Muscle of leg (tissue), 16 donors: ENCODE results near the gene BCL2L12. TPM values are rescaled to one million over a fixed set of nuclear protein-coding genes. Genes with fewer than 3 reads are reported as not detected.
"Not testable (repeated sequence)": the region's sequence is repeated elsewhere in the genome, so short reads cannot be mapped to it uniquely, and the experiment has no call there.

Source experiments
- DNase-seq: peaks from one replicate; pipeline ENCODE4 v3.0.0; 2013
- H3K27ac ChIP-seq: one replicate; pipeline ENCODE4 v1.5.1; 2013; ENCODE audit warnings: mild to moderate bottlenecking, low read length, control low read depth
- H3K27me3 ChIP-seq: one replicate; pipeline ENCODE4 v1.6.1; 2013; ENCODE audit warnings: low read length; ENCODE audit not compliant: control insufficient read depth, insufficient read depth
- H3K36me3 ChIP-seq: one replicate; pipeline ENCODE4 v1.6.1; 2013; ENCODE audit warnings: low read length; ENCODE audit not compliant: control insufficient read depth, insufficient read depth
- H3K4me1 ChIP-seq: one replicate; pipeline ENCODE4 v1.6.1; 2013; ENCODE audit warnings: low read length; ENCODE audit not compliant: control insufficient read depth, insufficient read depth
- H3K4me3 ChIP-seq: one replicate; pipeline ENCODE4 v1.5.1; 2013; ENCODE audit warnings: low read length, control low read depth
- H3K9me3 ChIP-seq: replicated peaks from 2 replicates; pipeline ENCODE4 v1.6.1; 2013; ENCODE audit warnings: low read depth, low read length; ENCODE audit not compliant: control insufficient read depth
- WGBS: methylation state at CpG from one replicate; pipeline ENCODE4 v1.1.5; 2013; ENCODE audit warnings: missing lambda C conversion rate; ENCODE audit not compliant: insufficient coverage; 5-methylcytosine and 5-hydroxymethylcytosine counted together
- long read RNA-seq, 11 donors: transcript quantifications; one replicate each; lab custom pipeline, GENCODE V29; 2026
- polyA plus RNA-seq, 8 donors: library from polyadenylated mRNA; unstranded; fragments of 120-200 nt; gene quantifications; one replicate each; pipeline versions ENCODE4 v1.2.1 to v1.2.3, GENCODE V29; 2013; ENCODE audit warnings: inconsistent platforms in 1 of 8, low replicate concordance in 1 of 8; ENCODE audit not compliant: insufficient read length in 8 of 8, insufficient read depth in 1 of 8
- total RNA-seq: library from RNA; stranded (reverse); fragments of 120-200 nt; gene quantifications from one replicate; pipeline ENCODE4 v1.2.4, GENCODE V29; 2013

The BCL2L12 gene, protein sequence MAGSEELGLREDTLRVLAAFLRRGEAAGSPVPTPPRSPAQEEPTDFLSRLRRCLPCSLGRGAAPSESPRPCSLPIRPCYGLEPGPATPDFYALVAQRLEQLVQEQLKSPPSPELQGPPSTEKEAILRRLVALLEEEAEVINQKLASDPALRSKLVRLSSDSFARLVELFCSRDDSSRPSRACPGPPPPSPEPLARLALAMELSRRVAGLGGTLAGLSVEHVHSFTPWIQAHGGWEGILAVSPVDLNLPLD
- 10.9 TPM for total RNA-seq
- 10 to 100 TPM; 26.6 to 39.6 (median 31.2) TPM for polyA plus RNA-seq
- long read RNA-seq, donor 1, transcript BCL2L12-212 (7 exons, 1,854 nt) = major isoform, 6 of 7 reads
- long read RNA-seq, donor 1, partial matches to known transcripts = 0 of 7 reads
- long read RNA-seq, donor 1, other reads (novel, unspliced or antisense) = 0 of 7 reads
- long read RNA-seq, donor 2 = 0 reads
- long read RNA-seq, donor 3, transcript BCL2L12-212 (7 exons, 1,854 nt) = major isoform, 6 of 8 reads
- long read RNA-seq, donor 3, partial matches to known transcripts = 0 of 8 reads
- long read RNA-seq, donor 3, other reads (novel, unspliced or antisense) = 0 of 8 reads
- long read RNA-seq, donor 4, partial matches to known transcripts = 0 of 3 reads
- long read RNA-seq, donor 4, other reads (novel, unspliced or antisense) = 0 of 3 reads
- long read RNA-seq, donor 5, transcript BCL2L12-212 (7 exons, 1,854 nt) = major isoform, 16 of 29 reads
- long read RNA-seq, donor 5, partial matches to known transcripts = 6 of 29 reads
- long read RNA-seq, donor 5, other reads (novel, unspliced or antisense) = 0 of 29 reads
- long read RNA-seq, donor 6, transcript BCL2L12-207 (6 exons, 893 nt) = major isoform, 8 of 28 reads
- long read RNA-seq, donor 6, partial matches to known transcripts = 15 of 28 reads
- long read RNA-seq, donor 6, other reads (novel, unspliced or antisense) = 0 of 28 reads
- long read RNA-seq, donor 7, partial matches to known transcripts = 8 of 14 reads
- long read RNA-seq, donor 7, other reads (novel, unspliced or antisense) = 0 of 14 reads
- long read RNA-seq, donor 8, partial matches to known transcripts = 5 of 9 reads
- long read RNA-seq, donor 8, other reads (novel, unspliced or antisense) = 0 of 9 reads
- long read RNA-seq, donor 9, partial matches to known transcripts = 7 of 10 reads
- long read RNA-seq, donor 9, other reads (novel, unspliced or antisense) = 0 of 10 reads
- long read RNA-seq, donor 10, partial matches to known transcripts = 10 of 19 reads
- long read RNA-seq, donor 10, other reads (novel, unspliced or antisense) = 0 of 19 reads
- long read RNA-seq, donor 11, partial matches to known transcripts = 6 of 11 reads
- long read RNA-seq, donor 11, other reads (novel, unspliced or antisense) = 0 of 11 reads

DNA sequence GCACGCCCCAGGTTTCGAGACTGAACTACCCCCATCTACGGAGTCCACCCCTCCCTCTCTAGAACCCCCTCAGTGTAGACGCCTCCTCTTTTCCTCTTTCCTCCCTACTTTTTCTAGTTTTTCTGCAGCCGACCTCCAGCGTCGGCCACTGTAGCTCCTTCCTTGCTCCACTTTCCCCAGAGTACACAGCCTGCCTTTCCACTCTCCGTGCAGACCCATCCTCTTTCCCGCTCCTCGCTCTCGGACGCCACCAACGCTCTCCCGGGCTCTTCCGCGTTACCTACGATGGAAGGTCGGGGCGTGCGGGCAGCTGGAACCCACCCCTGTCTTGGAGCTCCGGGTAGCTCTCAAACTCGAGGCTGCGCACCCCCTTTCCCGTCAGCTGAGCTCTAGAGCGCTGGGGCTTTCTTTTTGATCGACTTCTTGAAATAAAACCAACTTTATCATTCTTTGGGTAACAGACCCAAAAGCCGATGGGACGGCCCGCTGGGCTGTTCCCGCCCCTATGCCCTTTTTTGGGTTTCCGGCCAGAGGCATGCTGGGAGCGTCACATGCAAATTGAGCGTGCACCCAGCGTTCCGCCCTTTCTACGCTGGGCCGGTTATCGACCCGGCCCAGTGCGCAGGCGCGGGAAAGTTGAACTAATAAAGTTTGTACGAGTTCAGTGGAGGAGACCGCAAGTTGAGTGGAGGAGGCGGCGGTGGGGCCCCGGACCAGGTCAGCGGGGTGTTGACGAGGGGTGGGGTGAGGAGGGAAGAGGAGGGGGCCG, at the start of gene BCL2L12, which contains the start of gene IRF3:
Gene BCL2L12, plus strand, starts transcription at position 583 of the 769 bp plus-strand sequence. CDS start 760 bp downstream, outside the sequence.
Gene IRF3, minus strand, starts transcription at position 507 of the 769 bp plus-strand sequence. CDS start 1,019 bp downstream, outside the sequence.
- WGBS = under 1% methylated on average over 50 of the region's 50 CpGs
- Histone ChIP-seq H3K4me3 (peak within 1 kb of the TSS; percentile 80), H3K4me1 (peaks cover 26% of the 10 kb centered on the region), H3K9me3 (no peaks in the 10 kb centered on the region), H3K27ac (peak within 1 kb of the TSS; percentile 91), H3K36me3 (peaks cover 45% of the 10 kb centered on the region), H3K27me3 (no peaks in the 10 kb centered on the region)
- DNase-seq = peak; percentile 99

DNA sequence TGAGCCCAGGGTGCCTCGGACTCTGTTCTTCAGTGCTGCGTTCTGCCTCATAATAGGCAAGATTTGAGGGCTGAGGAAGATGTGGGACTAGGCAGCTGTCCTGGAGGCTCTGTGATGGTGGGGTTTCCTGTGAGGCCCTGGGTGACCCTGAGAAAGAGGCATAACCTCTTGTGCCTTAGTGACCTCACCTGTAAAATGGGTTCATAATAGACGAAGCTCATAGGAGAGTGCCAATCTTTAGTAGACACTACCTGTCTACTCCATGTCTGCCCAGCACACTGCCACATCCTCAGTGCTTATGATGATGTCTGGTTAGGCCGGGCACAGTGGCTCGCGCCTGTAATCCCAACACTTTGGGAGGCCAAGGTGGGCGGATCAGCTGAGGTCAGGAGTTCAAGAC, 49.2 kb upstream of the BCL2L12 start:
- H3K27ac ChIP-seq = no peak overlapping the region
- no peak overlapping the region for H3K4me3 ChIP-seq
- WGBS = 100% methylated on average over 2 of the region's 7 CpGs
- peaks cover 3% of the 10 kb centered on the region for H3K9me3 ChIP-seq
- H3K27me3 ChIP-seq = no peaks in the 10 kb centered on the region
- H3K4me1 ChIP-seq = no peaks in the 10 kb centered on the region
- H3K36me3 ChIP-seq = peaks cover 68% of the 10 kb centered on the region
- no peak for DNase-seq

DNA sequence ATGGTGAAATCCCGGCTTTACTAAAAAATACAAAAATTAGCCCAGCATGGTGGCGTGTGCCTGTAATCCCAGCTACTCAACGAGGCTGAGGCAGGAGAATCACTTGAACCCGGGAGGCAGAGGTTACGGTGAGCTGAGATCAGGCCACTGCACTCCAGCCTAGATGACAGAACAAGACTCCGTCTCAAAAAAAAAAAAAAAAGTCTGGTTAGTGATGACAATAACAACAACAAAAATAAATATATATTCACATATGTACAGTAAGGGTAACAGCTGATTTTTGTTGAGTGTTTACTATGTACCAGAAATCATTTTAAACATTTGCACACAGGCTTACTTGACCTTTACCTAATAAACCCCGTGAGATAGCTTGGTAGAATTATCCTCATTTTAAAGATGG, 48.8 kb upstream of the BCL2L12 start:
- peaks cover 72% of the 10 kb centered on the region for H3K36me3 ChIP-seq
- 100% methylated on average over 3 of the region's 7 CpGs for WGBS

DNA sequence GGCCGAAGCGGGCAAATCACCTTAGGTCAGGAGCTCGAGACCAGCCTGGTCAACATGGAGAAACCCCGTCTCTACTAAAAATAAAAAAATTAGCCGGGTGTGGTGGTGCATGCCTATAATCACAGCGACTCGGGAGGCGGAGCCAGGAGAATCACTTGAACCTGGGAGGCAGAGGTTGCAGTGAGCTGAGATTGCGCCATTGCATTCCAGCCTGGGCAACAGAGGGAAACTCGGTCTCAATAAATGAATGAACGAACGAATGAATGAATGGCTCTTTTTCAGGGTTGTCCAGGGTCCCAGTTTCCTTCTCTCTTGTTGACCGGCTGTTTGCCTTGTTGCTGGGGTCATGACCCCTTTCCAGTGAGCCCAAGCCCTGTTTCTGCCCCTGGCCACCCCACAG, 47.9 kb upstream of the BCL2L12 start:
- H3K4me1 ChIP-seq, H3K27ac ChIP-seq, H3K4me3 ChIP-seq, H3K27me3 ChIP-seq, DNase-seq, H3K9me3 ChIP-seq: not testable (repeated sequence)
- peaks cover 76% of the 10 kb centered on the region for H3K36me3 ChIP-seq
- 90% methylated on average over 10 of the region's 13 CpGs for whole genome bisulfite sequencing

More for the DNA sequence above, 48.8 kb upstream of the BCL2L12 start:
- no peak overlapping the region for H3K27ac ChIP-seq
- DNase-seq = no peak
- no peaks in the 10 kb centered on the region for H3K4me1 ChIP-seq
- H3K27me3 ChIP-seq = no peaks in the 10 kb centered on the region
- peaks cover 3% of the 10 kb centered on the region for H3K9me3 ChIP-seq
- no peak overlapping the region for H3K4me3 ChIP-seq

DNA sequence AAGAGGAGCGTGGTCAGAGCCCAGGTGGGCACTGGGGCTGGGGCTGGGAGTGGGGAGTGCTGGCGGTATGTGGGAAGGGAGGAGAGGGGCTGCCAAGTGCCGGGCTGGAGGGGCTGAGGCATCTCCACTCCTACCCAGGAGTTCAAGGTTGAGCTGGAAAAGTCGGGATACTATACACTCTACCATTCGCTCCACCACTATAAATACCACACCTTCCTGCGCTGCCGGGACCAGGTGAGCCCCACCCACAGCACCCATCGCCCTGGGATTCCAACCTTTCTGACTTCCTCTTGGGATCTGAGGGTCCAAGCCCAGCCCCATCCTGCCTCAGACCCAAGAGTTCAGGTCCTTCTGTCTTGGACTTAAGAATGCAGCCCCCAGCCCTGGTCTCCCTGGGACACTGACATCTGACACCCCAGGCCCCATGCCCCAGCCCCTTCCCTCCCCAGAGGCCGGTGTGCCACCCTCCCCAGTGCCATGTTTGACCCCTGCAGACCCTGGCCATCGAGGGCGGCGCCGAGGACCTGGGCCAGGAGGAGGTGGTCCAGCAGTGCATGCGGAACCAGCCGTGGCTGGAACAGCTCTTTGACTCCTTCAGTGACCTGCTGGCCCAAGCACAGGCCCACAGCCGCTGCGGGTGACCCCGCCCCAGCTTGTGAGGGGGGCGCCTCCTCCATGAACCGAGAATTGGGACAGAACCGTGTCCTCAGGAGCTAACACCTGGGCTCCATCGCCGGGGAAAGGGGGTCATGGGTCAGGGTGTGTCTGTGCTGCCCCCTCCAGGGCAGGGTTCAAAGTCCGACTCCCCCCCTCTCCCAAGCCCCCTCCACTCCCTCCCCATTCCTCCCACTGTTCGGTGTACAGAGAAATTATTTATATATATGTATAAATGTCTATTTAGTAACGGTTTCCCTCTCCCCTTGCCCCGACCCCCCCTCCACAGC, 40.5 kb upstream of the BCL2L12 start:
- 80% methylated on average over 13 of the region's 27 CpGs for WGBS
- no peak overlapping the region for H3K27ac ChIP-seq
- no peak overlapping the region for H3K4me3 ChIP-seq
- H3K27me3 ChIP-seq = no peaks in the 10 kb centered on the region
- H3K9me3 ChIP-seq = no peaks in the 10 kb centered on the region
- peaks cover 60% of the 10 kb centered on the region for H3K36me3 ChIP-seq
- no peak for DNase-seq
- H3K4me1 ChIP-seq = no peaks in the 10 kb centered on the region

DNA sequence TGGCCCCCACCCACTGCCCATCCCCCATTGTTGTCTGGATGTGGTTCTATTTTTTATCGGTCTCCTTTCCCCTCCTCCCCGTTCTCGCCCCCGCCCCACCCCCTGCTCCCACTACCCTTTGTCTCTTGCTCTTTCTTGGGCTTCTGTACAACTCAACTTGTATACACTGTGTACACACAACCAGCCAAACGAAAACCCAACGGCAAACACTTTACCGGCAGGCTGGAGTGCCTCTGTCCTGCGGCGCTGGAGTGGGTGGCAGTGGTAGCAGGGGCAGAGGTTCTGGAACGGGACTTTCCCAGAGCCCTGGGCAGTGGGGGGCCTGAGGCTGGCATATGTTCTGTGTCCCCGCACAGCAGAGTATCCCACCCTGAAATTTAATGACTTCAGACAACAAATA, 39.5 kb upstream of the BCL2L12 start:
- no peaks in the 10 kb centered on the region for H3K9me3 ChIP-seq
- H3K36me3 ChIP-seq = peaks cover 54% of the 10 kb centered on the region
- peaks cover 5% of the 10 kb centered on the region for H3K4me1 ChIP-seq
- H3K27ac ChIP-seq = no peak overlapping the region
- DNase-seq = no peak
- no peaks in the 10 kb centered on the region for H3K27me3 ChIP-seq
- no peak overlapping the region for H3K4me3 ChIP-seq
- WGBS = no CpG with 5 or more reads among the region's 11 CpGs

DNA sequence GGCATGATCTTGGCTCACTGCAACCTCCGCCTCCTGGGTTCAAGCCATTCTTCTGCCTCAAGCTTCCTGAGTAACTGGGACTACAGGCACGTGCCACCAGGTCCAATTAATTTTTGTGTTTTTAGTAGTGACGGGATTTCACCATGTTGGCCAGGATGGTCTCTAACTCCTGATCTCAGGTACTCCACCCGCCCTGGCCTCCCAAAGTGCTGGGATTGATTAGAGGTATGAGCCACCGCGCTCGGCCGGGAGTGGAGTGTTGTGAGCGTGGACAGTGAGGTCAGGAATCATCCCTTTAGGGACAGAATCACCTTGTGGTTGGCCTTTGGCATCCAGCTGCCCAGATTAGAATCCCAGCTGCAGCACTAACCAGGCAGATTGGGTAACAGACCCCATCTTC, 36.1 kb upstream of the BCL2L12 start:
- Histone ChIP-seq H3K9me3 (no peaks in the 10 kb centered on the region), H3K27ac (no peak overlapping the region), H3K27me3 (no peaks in the 10 kb centered on the region), H3K4me1 (peaks cover 8% of the 10 kb centered on the region), H3K4me3 (no peak overlapping the region), H3K36me3 (peaks cover 31% of the 10 kb centered on the region)
- WGBS = 88% methylated on average over 8 of the region's 9 CpGs
- DNase-seq = no peak

DNA sequence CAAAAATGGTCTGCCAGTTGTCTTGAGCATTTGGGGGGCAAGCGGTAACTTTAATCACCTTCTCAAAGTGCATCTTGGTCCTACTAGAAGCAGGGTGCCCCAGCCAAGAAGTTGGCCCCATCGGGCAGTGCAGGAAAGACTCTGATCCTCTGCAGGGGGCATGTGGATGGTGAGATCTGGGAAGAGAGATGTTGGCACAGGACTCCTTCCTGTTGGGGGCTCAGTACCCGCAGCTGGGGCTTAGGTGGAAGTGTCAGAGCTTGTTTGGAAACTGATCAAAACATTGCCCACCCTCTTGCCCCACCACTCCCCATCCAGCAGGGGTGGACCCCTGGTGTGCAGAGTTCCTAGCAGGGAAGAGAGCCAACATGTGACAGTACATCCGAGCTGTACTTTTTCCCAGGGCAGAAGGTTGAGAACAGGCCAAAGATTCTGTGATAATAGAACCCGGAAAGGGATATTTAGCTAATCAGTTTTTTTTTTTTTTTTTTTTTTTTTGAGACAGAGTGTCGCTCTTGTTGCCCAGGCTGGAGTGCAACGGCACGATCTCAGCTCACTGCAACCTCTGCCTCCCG, 34.6 kb upstream of the BCL2L12 start:
- H3K4me1 ChIP-seq = peaks cover 20% of the 10 kb centered on the region

More for the DNA sequence above, 34.6 kb upstream of the BCL2L12 start:
- Histone ChIP-seq H3K4me3 (no peak overlapping the region), H3K36me3 (peaks cover 22% of the 10 kb centered on the region), H3K27me3 (peaks cover 1% of the 10 kb centered on the region), H3K9me3 (no peaks in the 10 kb centered on the region), H3K27ac (no peak overlapping the region)
- DNase-seq = peak; percentile 32
- WGBS = 42% methylated on average over 2 of the region's 9 CpGs
